Measurements from ENCODE around the gene IKZF3. TPM values are rescaled to one million over a fixed set of nuclear protein-coding genes. Genes with fewer than 3 reads are reported as not detected.

Gene IKZF3
- total RNA-seq, 1 experiment from 2014 or later = not detected

GRCh38 chr17:39823407-39824054 is 40.6 kb downstream of the IKZF3 start:
- ChIA-PET POLR2A (ENCODE audit: unreplicated experiment) (no interaction called here), CTCF (no interaction called here)
- no peaks in the 10 kb centered on the region for H4K20me1 ChIP-seq (ENCODE audit: low read length)
- H3K27ac ChIP-seq (ENCODE audit: low read length) = no peak overlapping the region
- H3F3A ChIP-seq (ENCODE audit: low read length, unreplicated experiment) = no peaks in the 10 kb centered on the region
- no peak overlapping the region for H3K9ac ChIP-seq (ENCODE audit: low read length)
- H3K27me3 ChIP-seq (ENCODE audit: low read length) = no peaks in the 10 kb centered on the region
- no peaks in the 10 kb centered on the region for H3K4me1 ChIP-seq (ENCODE audit: insufficient read depth, low read length)
- DNase-seq (no peak), ATAC-seq (no peak)
- no peak overlapping the region for H2AFZ ChIP-seq (ENCODE audit: low read length)
- H3K9me3 ChIP-seq (ENCODE audit: low read length) = no peaks in the 10 kb centered on the region
- H3K79me2 ChIP-seq (ENCODE audit: low read length) = no peaks in the 10 kb centered on the region
- intact Hi-C loops (cut with micrococcal nuclease) = no loop called here
- H3K9me2 ChIP-seq (replicated peaks; ENCODE audit: low read length) = no peaks in the 10 kb centered on the region
- H3K4me3 ChIP-seq (ENCODE audit: low read length) = no peak overlapping the region
- no peaks in the 10 kb centered on the region for H3K36me3 ChIP-seq (ENCODE audit: low read depth, low read length)
- no TSS peak for BruUV-seq (replicated peaks)
- no peak overlapping the region for H3K4me2 ChIP-seq (ENCODE audit: low read length)
- TF ChIP-seq EZH2 (IDR thresholded peaks at IDR 0.05; ENCODE audit: low read length, unreplicated experiment) (no peak), EZH2phosphoT487 (IDR thresholded peaks at IDR 0.05; ENCODE audit: borderline replicate concordance, low read length) (no peak)
- TF ChIP-seq, protein P1, sequence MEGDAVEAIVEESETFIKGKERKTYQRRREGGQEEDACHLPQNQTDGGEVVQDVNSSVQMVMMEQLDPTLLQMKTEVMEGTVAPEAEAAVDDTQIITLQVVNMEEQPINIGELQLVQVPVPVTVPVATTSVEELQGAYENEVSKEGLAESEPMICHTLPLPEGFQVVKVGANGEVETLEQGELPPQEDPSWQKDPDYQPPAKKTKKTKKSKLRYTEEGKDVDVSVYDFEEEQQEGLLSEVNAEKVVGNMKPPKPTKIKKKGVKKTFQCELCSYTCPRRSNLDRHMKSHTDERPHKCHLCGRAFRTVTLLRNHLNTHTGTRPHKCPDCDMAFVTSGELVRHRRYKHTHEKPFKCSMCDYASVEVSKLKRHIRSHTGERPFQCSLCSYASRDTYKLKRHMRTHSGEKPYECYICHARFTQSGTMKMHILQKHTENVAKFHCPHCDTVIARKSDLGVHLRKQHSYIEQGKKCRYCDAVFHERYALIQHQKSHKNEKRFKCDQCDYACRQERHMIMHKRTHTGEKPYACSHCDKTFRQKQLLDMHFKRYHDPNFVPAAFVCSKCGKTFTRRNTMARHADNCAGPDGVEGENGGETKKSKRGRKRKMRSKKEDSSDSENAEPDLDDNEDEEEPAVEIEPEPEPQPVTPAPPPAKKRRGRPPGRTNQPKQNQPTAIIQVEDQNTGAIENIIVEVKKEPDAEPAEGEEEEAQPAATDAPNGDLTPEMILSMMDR (conservative IDR thresholded peaks at IDR 0.05; ENCODE audit: low read depth, low read length) = no peak

DNA sequence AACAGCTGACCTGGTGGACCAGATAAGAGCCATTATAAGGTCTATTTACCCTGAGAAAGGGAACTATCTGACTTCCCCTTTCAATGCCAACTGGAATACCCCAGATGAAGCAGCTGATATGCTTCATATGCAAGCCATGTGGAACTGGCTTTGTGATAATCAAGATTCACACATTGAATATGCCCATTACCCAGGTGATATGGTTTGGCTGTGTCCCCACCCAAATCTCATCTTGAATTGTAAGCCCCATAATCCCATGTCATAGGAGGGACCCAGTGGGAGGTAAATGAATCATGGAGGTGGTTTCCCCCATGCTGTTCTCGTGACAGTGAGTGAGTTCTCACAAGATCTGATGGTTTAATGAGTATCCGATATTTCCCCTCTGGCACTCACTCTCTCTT is 42.1 kb downstream of the IKZF3 start:
- POLR2A ChIA-PET (ENCODE audit: unreplicated experiment) = no interaction called here
- no peaks in the 10 kb centered on the region for H4K20me1 ChIP-seq (ENCODE audit: low read length)
- DNase-seq = no peak
- no peaks in the 10 kb centered on the region for H3K9me3 ChIP-seq (ENCODE audit: low read length)
- ATAC-seq = no peak
- no peaks in the 10 kb centered on the region for H3K9me2 ChIP-seq (replicated peaks; ENCODE audit: low read length)
- no peak for TF ChIP-seq EZH2 (IDR thresholded peaks at IDR 0.05; ENCODE audit: low read length, unreplicated experiment)
- no peaks in the 10 kb centered on the region for H3K27me3 ChIP-seq (ENCODE audit: low read length)
- H3K9ac ChIP-seq (ENCODE audit: low read length) = no peak overlapping the region
- no peak overlapping the region for H3K4me2 ChIP-seq (ENCODE audit: low read length)
- H2AFZ ChIP-seq (ENCODE audit: low read length) = no peak overlapping the region
- no peak overlapping the region for H3K27ac ChIP-seq (ENCODE audit: low read length)
- H3K36me3 ChIP-seq (ENCODE audit: low read depth, low read length) = no peaks in the 10 kb centered on the region
- BruUV-seq (replicated peaks) = no TSS peak
- no peaks in the 10 kb centered on the region for H3F3A ChIP-seq (ENCODE audit: low read length, unreplicated experiment)
- CTCF ChIA-PET = no interaction called here
- no peaks in the 10 kb centered on the region for H3K4me1 ChIP-seq (ENCODE audit: insufficient read depth, low read length)
- no peak overlapping the region for H3K4me3 ChIP-seq (ENCODE audit: low read length)
- intact Hi-C loops (cut with micrococcal nuclease) = no loop called here
- H3K79me2 ChIP-seq (ENCODE audit: low read length) = no peaks in the 10 kb centered on the region

DNA sequence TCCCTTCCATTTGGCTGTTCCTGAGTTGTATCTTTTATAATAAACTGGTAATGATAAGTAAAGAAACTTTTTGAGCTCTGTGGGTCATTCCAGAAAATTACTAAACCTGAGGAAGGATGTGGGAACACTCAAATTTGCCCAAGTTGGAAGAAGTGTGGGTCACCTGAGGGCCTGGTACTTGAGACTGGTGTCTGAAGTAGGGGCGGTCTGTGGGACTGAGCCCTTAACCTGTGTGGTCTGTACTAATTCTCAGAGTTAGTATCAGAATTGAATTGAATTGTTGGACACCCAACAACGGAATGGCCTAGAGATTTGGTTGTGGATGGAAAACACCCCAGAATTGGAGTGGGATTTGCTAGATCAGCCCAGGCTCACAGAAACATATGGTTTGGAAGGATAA is 43.1 kb downstream of the IKZF3 start:
- BruUV-seq (replicated peaks) = no TSS peak
- POLR2A ChIA-PET (ENCODE audit: unreplicated experiment) = no interaction called here
- DNase-seq (no peak), ATAC-seq (no peak)
- H2AFZ ChIP-seq (ENCODE audit: low read length) = no peak overlapping the region
- TF ChIP-seq, protein P1 (conservative IDR thresholded peaks at IDR 0.05; ENCODE audit: low read depth, low read length) = no peak
- TF ChIP-seq EZH2phosphoT487 (IDR thresholded peaks at IDR 0.05; ENCODE audit: borderline replicate concordance, low read length) = no peak
- TF ChIP-seq EZH2 (IDR thresholded peaks at IDR 0.05; ENCODE audit: low read length, unreplicated experiment) = no peak
- no peaks in the 10 kb centered on the region for H3F3A ChIP-seq (ENCODE audit: low read length, unreplicated experiment)
- H3K4me3 ChIP-seq (ENCODE audit: low read length) = no peak overlapping the region
- no peak overlapping the region for H3K4me2 ChIP-seq (ENCODE audit: low read length)
- no peaks in the 10 kb centered on the region for H3K9me3 ChIP-seq (ENCODE audit: low read length)
- no peaks in the 10 kb centered on the region for H3K36me3 ChIP-seq (ENCODE audit: low read depth, low read length)
- H4K20me1 ChIP-seq (ENCODE audit: low read length) = no peaks in the 10 kb centered on the region
- H3K27ac ChIP-seq (ENCODE audit: low read length) = no peak overlapping the region
- H3K4me1 ChIP-seq (ENCODE audit: insufficient read depth, low read length) = no peaks in the 10 kb centered on the region
- H3K9ac ChIP-seq (ENCODE audit: low read length) = no peak overlapping the region
- no peaks in the 10 kb centered on the region for H3K27me3 ChIP-seq (ENCODE audit: low read length)
- intact Hi-C loops (cut with micrococcal nuclease) = no loop called here
- CTCF ChIA-PET = no interaction called here
- no peaks in the 10 kb centered on the region for H3K9me2 ChIP-seq (replicated peaks; ENCODE audit: low read length)
- H3K79me2 ChIP-seq (ENCODE audit: low read length) = no peaks in the 10 kb centered on the region
